Midbrain (tissue), 1 donor: ENCODE data around the gene LRMDA.

Source experiments
- DNase-seq: peaks from one replicate; lab custom pipeline; 2025; lab: John Stamatoyannopoulos, UW

LRMDA gene

GRCh38 chr10:76274933-76275332, 843.5 kb downstream of the LRMDA start:
- no peak for DNase-seq

GRCh38 chr10:76278811-76279460, 847.5 kb downstream of the LRMDA start:
- no peak for DNase-seq

GRCh38 chr10:76281659-76282058, 850.2 kb downstream of the LRMDA start:
- no peak for DNase-seq

GRCh38 chr10:76282061-76283025, 850.9 kb downstream of the LRMDA start:
- DNase-seq = no peak

- no peak for DNase-seq
Measured at GRCh38 chr10:76284351-76284750, 852.9 kb downstream of the LRMDA start.

GRCh38 chr10:76285012-76285411, 853.6 kb downstream of the LRMDA start:
- DNase-seq = no peak

GRCh38 chr10:76285515-76285914, 854.1 kb downstream of the LRMDA start:
- DNase-seq = no peak

- DNase-seq = no peak
Measured at GRCh38 chr10:76286536-76286935, 855.1 kb downstream of the LRMDA start.

- no peak for DNase-seq
Measured at GRCh38 chr10:76287856-76288255, 856.4 kb downstream of the LRMDA start.

GRCh38 chr10:76291175-76291574, 859.8 kb downstream of the LRMDA start:
- no peak for DNase-seq

GRCh38 chr10:76291885-76292284, 860.5 kb downstream of the LRMDA start:
- no peak for DNase-seq

GRCh38 chr10:76296957-76297356, 865.5 kb downstream of the LRMDA start:
- no peak for DNase-seq

- DNase-seq = no peak
Measured at GRCh38 chr10:76297358-76297757, 865.9 kb downstream of the LRMDA start.

- no peak for DNase-seq
Measured at GRCh38 chr10:76297780-76298281, 866.4 kb downstream of the LRMDA start.

- no peak for DNase-seq
Measured at GRCh38 chr10:76298329-76298728, 866.9 kb downstream of the LRMDA start.

GRCh38 chr10:76299501-76299900, 868.1 kb downstream of the LRMDA start:
- DNase-seq = no peak

- no peak for DNase-seq
Measured at GRCh38 chr10:76301211-76301610, 869.8 kb downstream of the LRMDA start.

GRCh38 chr10:76301950-76302349, 870.5 kb downstream of the LRMDA start:
- no peak for DNase-seq

- DNase-seq = no peak
Measured at GRCh38 chr10:76302481-76302880, 871.1 kb downstream of the LRMDA start.

GRCh38 chr10:76302961-76303630, 871.7 kb downstream of the LRMDA start:
- DNase-seq = no peak

GRCh38 chr10:76303682-76304316, 872.4 kb downstream of the LRMDA start:
- DNase-seq = peak; percentile 67
